ENCODE results near the gene ZNF853. TPM values are rescaled to one million over a fixed set of nuclear protein-coding genes. Genes with fewer than 3 reads are reported as not detected.

ZNF853 gene
- 1.9 to 3.0 TPM (median 2.3 TPM) in 5 replicates for total RNA-seq (2022; extraction: Qiagen RNA extraction; ENCODE audit: low read depth)

GRCh38 chr7:6614953-6615722 is at the start of gene ZNF853:
Gene ZNF853 (plus strand): TSS chr7:6615610. CDS start chr7:6616175, 565 bp downstream.

GRCh38 chr7:6577369-6578113 is 37.9 kb upstream of the ZNF853 start, which contains the start of gene ZDHHC4:
Gene ZDHHC4 (plus strand): TSS chr7:6577454. CDS start chr7:6580562, 3,108 bp downstream.

GRCh38 chr7:6589829-6590644 is 25.4 kb upstream of the ZNF853 start, which contains the start of gene INTS15:
Gene INTS15 (plus strand): TSS chr7:6590021. CDS start chr7:6590284, 263 bp downstream.

GRCh38 chr7:6636741-6637543 is 21.5 kb downstream of the ZNF853 start, which contains the start of gene ZNF316:
Gene ZNF316 (plus strand): TSS chr7:6637318. CDS start chr7:6642410, 5,092 bp downstream.

Other genes with a start within 250 kb of the ZNF853 start
- 311 to 407 TPM (median 388 TPM) in 5 replicates for gene RAC1, start 241.1 kb upstream of the ZNF853 start, total RNA-seq (2022; extraction: Qiagen RNA extraction; ENCODE audit: low read depth)
- 21.1 to 28.4 TPM (median 26.1 TPM) in 5 replicates for gene DAGLB, start 167.7 kb upstream of the ZNF853 start, total RNA-seq (2022; extraction: Qiagen RNA extraction; ENCODE audit: low read depth)
- 108 to 166 TPM (median 147 TPM) in 5 replicates for gene KDELR2, start 131.5 kb upstream of the ZNF853 start, total RNA-seq (2022; extraction: Qiagen RNA extraction; ENCODE audit: low read depth)
- 0.02 to 0.05 TPM in 2 of 5 replicates, not detected in the others for gene GRID2IP, start 64.1 kb upstream of the ZNF853 start, total RNA-seq (2022; extraction: Qiagen RNA extraction; ENCODE audit: low read depth)
- gene ZDHHC4, start 38.2 kb upstream of the ZNF853 start, total RNA-seq (2022; extraction: Qiagen RNA extraction; ENCODE audit: low read depth), result 47.8 to 51.5 TPM (median 49.9 TPM) in 5 replicates
- 22.3 to 28.1 TPM (median 26.0 TPM) in 5 replicates for gene INTS15, start 25.6 kb upstream of the ZNF853 start, total RNA-seq (2022; extraction: Qiagen RNA extraction; ENCODE audit: low read depth)
- 12.9 to 15.2 TPM (median 13.1 TPM) in 5 replicates for gene ZNF316, start 21.7 kb downstream of the ZNF853 start, total RNA-seq (2022; extraction: Qiagen RNA extraction; ENCODE audit: low read depth)
- 9.4 to 13.2 TPM (median 10.7 TPM) in 5 replicates for gene ZNF12, start 91.3 kb downstream of the ZNF853 start, total RNA-seq (2022; extraction: Qiagen RNA extraction; ENCODE audit: low read depth)
- 0.28 to 0.32 TPM in 2 of 5 replicates, not detected in the others for gene RSPH10B2, start 138.5 kb downstream of the ZNF853 start, total RNA-seq (2022; extraction: Qiagen RNA extraction; ENCODE audit: low read depth)
- gene CCZ1B, start 210.7 kb downstream of the ZNF853 start, total RNA-seq (2022; extraction: Qiagen RNA extraction; ENCODE audit: low read depth), result 18.3 to 26.4 TPM (median 25.2 TPM) in 5 replicates